ENCODE measurements around the gene SFSWAP. TPM values are rescaled to one million over a fixed set of nuclear protein-coding genes. Genes with fewer than 3 reads are reported as not detected.

Gene SFSWAP
- total and polyA plus RNA-seq, 5 experiments from 2014 or later, result 14.8 to 108 (median 23.3) TPM

DNA sequence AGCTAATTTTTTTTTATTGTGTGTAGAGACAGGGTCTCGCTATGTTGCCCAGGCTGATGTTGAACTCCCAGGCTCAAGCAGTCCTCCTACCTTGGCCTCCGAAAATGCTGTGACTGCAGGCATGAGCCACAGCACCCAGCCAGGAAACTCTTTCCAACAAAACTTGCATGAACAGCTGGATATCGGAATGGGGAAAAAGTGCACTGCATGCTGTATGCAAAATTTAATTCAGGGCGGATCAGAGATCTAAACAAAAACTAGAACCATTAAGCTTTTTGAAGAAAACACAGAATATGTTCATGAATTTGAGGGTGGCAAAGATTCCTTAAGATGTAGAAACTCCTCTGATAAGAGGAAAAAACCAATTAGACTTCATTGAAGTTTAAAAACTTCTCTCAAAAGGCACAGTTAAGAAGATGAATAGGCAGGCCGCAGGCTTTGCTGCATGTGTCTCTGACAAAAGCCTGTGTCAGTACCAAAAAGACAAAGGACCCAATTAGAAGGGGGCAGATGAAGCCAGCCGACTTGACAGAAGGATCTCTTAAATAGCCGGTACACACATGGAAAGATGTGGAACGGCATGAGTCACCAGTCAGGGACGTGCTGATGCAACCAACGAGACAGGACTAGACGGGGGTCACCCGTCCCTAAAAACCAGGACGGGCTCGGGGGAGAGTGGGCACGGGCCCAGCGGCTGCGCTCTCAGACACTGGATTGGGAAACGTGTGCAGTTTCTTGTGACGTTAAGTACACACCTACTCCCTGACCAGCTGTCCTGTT, 82.5 kb downstream of the SFSWAP start:
- POLR2A ChIA-PET, result no interaction called here
- DNase-seq (no peak), ATAC-seq (no peak)
- Mint-ChIP-seq H3K4me1 (peaks cover 0 to 8% (median 3%) of the 10 kb centered on the region in 4 donors), H3K4me3 (no peak overlapping the region), H3K27ac (peak overlapping the region in 1 of 10 donors; percentile 59), H3K27me3 (no peaks in the 10 kb centered on the region), H3K36me3 (peaks cover 0 to 73% (median 26%) of the 10 kb centered on the region in 3 donors), H3K9me3 (no peaks in the 10 kb centered on the region)

- H3K27me3 Mint-ChIP-seq, result no peaks in the 10 kb centered on the region
- POLR2A ChIA-PET, result no interaction called here
Measured at GRCh38 chr12:131794061-131794460, 83.2 kb downstream of the SFSWAP start.

GRCh38 chr12:131794573-131794972, 83.7 kb downstream of the SFSWAP start:
- ATAC-seq, result no peak
- DNase-seq, result no peak
- Mint-ChIP-seq H3K27me3 (no peaks in the 10 kb centered on the region), H3K4me3 (no peak overlapping the region), H3K9me3 (no peaks in the 10 kb centered on the region), H3K4me1 (peaks cover 0 to 8% (median 3%) of the 10 kb centered on the region in 4 donors), H3K27ac (no peak overlapping the region), H3K36me3 (peaks cover 0 to 73% (median 30%) of the 10 kb centered on the region in 3 donors)
- POLR2A ChIA-PET, result no interaction called here

More at GRCh38 chr12:131794061-131794460, 83.2 kb downstream of the SFSWAP start:
- ATAC-seq, result no peak
- peaks cover 0 to 8% (median 3%) of the 10 kb centered on the region in 4 donors for H3K4me1 Mint-ChIP-seq
- no peaks in the 10 kb centered on the region for H3K9me3 Mint-ChIP-seq
- no peak for DNase-seq
- H3K36me3 Mint-ChIP-seq, result peaks cover 0 to 73% (median 27%) of the 10 kb centered on the region in 3 donors
- H3K4me3 Mint-ChIP-seq, result no peak overlapping the region
- H3K27ac Mint-ChIP-seq, result no peak overlapping the region

GRCh38 chr12:131795064-131795463, 84.2 kb downstream of the SFSWAP start:
- H3K27me3 Mint-ChIP-seq, result no peaks in the 10 kb centered on the region
- POLR2A ChIA-PET, result no interaction called here
- no peaks in the 10 kb centered on the region for H3K9me3 Mint-ChIP-seq
- H3K4me3 Mint-ChIP-seq, result no peak overlapping the region
- H3K36me3 Mint-ChIP-seq, result peaks cover 0 to 73% (median 27%) of the 10 kb centered on the region in 3 donors
- H3K4me1 Mint-ChIP-seq, result peaks cover 0 to 8% (median 3%) of the 10 kb centered on the region in 4 donors
- no peak overlapping the region for H3K27ac Mint-ChIP-seq
- ATAC-seq (no peak), DNase-seq (no peak)

DNA sequence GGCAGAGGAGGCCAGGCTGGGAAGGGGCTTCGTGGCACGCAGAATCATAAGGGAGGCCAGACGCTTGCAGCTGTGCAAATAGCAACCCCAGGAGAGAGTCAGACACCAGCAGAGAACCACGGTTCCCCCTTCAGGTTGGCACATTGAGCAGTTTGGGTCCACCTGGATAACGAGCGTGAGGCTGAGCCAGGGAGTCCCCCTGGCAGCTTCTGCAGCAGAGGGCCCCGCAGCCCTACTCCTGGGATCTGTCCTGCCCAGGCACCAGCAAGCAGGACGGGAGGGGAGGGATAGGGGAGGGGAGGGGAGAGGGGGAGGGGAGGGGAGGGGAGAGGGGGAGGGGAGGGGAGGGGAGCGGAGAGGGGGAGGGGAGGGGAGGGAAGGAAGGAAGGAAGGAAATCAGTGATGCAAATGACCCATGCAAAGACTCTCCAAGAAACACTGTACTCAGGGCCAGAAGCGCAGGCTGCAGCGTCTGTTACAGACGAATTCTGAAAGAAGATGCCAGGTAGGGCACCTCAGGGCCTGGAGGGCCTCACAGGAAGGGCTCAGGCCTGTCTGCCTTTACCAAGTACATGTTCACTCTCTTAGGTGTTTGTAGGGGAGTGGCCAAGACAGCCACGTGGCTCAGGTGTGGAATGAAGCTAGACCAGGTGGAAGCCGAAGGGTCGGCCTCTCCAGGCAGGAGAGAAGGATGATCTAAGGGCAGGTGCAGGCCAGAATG, 85.0 kb downstream of the SFSWAP start:
- Mint-ChIP-seq H3K27ac (peak overlapping the region in 7 of 10 donors; percentile 7 to 78 (median 54)), H3K4me1 (peaks cover 0 to 9% (median 3%) of the 10 kb centered on the region in 4 donors), H3K36me3 (peaks cover 0 to 73% (median 27%) of the 10 kb centered on the region in 3 donors), H3K4me3 (no peak overlapping the region), H3K27me3 (no peaks in the 10 kb centered on the region), H3K9me3 (no peaks in the 10 kb centered on the region)
- no peak for ATAC-seq
- POLR2A ChIA-PET, result no interaction called here
- DNase-seq, result no peak

- Mint-ChIP-seq H3K27me3 (no peaks in the 10 kb centered on the region), H3K4me3 (no peak overlapping the region), H3K9me3 (no peaks in the 10 kb centered on the region), H3K27ac (peak overlapping the region in 5 of 10 donors; percentile 7 to 64 (median 51)), H3K36me3 (peaks cover 0 to 71% (median 24%) of the 10 kb centered on the region in 3 donors), H3K4me1 (peaks cover 0 to 9% (median 3%) of the 10 kb centered on the region in 4 donors)
- POLR2A ChIA-PET, result no interaction called here
- DNase-seq (no peak), ATAC-seq (no peak)
Measured at GRCh38 chr12:131796411-131796736, 85.5 kb downstream of the SFSWAP start.

GRCh38 chr12:131796754-131797587, 86.1 kb downstream of the SFSWAP start:
- no peak for ATAC-seq
- Mint-ChIP-seq H3K27me3 (no peaks in the 10 kb centered on the region), H3K27ac (peak overlapping the region in 2 of 10 donors; percentile 25 to 59)

GRCh38 chr12:131797588-131797934, 86.7 kb downstream of the SFSWAP start:
- Mint-ChIP-seq H3K4me1 (peaks cover 0 to 9% (median 3%) of the 10 kb centered on the region in 4 donors), H3K4me3 (no peak overlapping the region), H3K27me3 (no peaks in the 10 kb centered on the region), H3K9me3 (no peaks in the 10 kb centered on the region), H3K36me3 (peaks cover 0 to 76% (median 27%) of the 10 kb centered on the region in 3 donors), H3K27ac (no peak overlapping the region)
- POLR2A ChIA-PET, result no interaction called here
- no peak for DNase-seq
- no peak for ATAC-seq

More at GRCh38 chr12:131796754-131797587, 86.1 kb downstream of the SFSWAP start:
- DNase-seq, result no peak
- POLR2A ChIA-PET, result no interaction called here
- Mint-ChIP-seq H3K4me1 (peaks cover 0 to 9% (median 3%) of the 10 kb centered on the region in 4 donors), H3K4me3 (no peak overlapping the region), H3K36me3 (peaks cover 0 to 73% (median 25%) of the 10 kb centered on the region in 3 donors), H3K9me3 (no peaks in the 10 kb centered on the region)

DNA sequence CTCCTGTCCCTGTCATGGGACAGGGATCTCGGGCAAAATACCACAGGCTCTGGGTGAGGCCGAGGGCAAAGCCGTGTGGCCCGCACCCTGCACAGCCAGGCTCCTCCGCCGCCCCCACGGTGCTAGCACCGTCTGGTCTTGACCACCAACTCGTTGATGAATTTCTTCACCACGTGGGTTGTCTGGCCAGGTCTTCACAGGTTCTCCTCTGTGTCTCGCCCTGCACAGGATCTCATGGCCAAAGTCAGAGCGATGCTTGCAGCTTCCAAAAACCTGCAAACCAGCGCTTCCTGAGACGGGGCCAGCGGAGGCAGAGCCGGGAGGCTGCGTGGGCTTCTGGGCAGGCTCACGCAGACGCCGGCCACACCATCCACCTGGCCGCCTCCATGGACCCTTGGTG, 88.3 kb downstream of the SFSWAP start:
- no peaks in the 10 kb centered on the region for H3K9me3 Mint-ChIP-seq
- DNase-seq, result no peak
- H3K4me1 Mint-ChIP-seq, result peaks cover 0 to 12% (median 4%) of the 10 kb centered on the region in 4 donors
- no peak overlapping the region for H3K4me3 Mint-ChIP-seq
- H3K36me3 Mint-ChIP-seq, result peaks cover 0 to 70% (median 30%) of the 10 kb centered on the region in 3 donors
- ATAC-seq, result no peak
- peak overlapping the region in 1 of 10 donors; percentile 83 for H3K27ac Mint-ChIP-seq
- POLR2A ChIA-PET, result no interaction called here
- H3K27me3 Mint-ChIP-seq, result no peaks in the 10 kb centered on the region

- DNase-seq (no peak), ATAC-seq (no peak)
- H3K4me3 Mint-ChIP-seq, result peak overlapping the region in 1 of 10 donors; percentile 14
- no peaks in the 10 kb centered on the region for H3K27me3 Mint-ChIP-seq
- H3K36me3 Mint-ChIP-seq, result peaks cover 0 to 63% (median 27%) of the 10 kb centered on the region in 3 donors
- POLR2A ChIA-PET, result no interaction called here
- H3K9me3 Mint-ChIP-seq, result no peaks in the 10 kb centered on the region
- peak overlapping the region in 1 of 10 donors; percentile 24 for H3K27ac Mint-ChIP-seq
- peaks cover 0 to 13% (median 4%) of the 10 kb centered on the region in 4 donors for H3K4me1 Mint-ChIP-seq
Measured at GRCh38 chr12:131799828-131800593, 89.1 kb downstream of the SFSWAP start.

DNA sequence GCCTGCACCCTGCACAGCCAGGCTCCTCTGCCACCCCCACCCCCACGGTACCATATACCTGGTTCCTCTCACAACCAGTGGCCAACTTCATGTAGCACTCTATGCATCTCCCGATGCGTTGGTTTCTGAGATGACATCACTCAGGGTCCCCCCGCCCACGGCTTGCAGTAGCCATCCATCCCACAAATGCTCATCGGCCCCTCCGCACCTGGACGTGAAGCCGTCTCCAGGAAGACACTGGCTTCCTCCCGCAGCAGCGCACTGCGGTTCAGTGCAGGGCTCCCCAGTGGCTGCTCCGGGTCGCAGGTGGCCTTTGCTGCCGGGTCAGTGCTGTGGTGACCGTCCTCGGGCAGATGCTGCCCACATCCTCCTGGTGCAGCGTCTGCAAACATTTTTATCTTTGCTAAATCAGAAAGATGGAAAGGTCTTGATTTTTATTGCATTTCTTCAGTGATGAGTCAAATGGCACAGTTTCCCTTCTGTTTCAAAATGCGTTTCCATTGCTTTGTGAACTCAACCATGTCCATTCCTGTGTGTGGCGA, 89.8 kb downstream of the SFSWAP start:
- H3K4me1 Mint-ChIP-seq, result peaks cover 0 to 13% (median 3%) of the 10 kb centered on the region in 4 donors
- no peaks in the 10 kb centered on the region for H3K9me3 Mint-ChIP-seq
- no peaks in the 10 kb centered on the region for H3K27me3 Mint-ChIP-seq
- DNase-seq (no peak), ATAC-seq (no peak)
- peaks cover 0 to 61% (median 27%) of the 10 kb centered on the region in 3 donors for H3K36me3 Mint-ChIP-seq
- H3K27ac Mint-ChIP-seq, result peak overlapping the region in 2 of 10 donors; percentile 18 to 43
- H3K4me3 Mint-ChIP-seq, result no peak overlapping the region
- POLR2A ChIA-PET, result no interaction called here
